HG03469 (cell line): Measurements from ENCODE around the gene IKZF5.

ENCODE experiments used
- ATAC-seq: cut with Tn5 transposase; IDR thresholded peaks from one replicate; pipeline ENCODE4 v1.9.1; 2021; ENCODE audit warnings: mild to moderate bottlenecking, moderate library complexity, moderate number of reproducible peaks; ENCODE audit not compliant: unreplicated experiment

The IKZF5 gene

GRCh38 chr10:123008355-123009104 is at the start of gene IKZF5, which contains the start of gene ACADSB:
Gene IKZF5 (minus strand): TSS chr10:123008795. CDS start chr10:122998625, 10,170 bp downstream.
Gene ACADSB (plus strand): TSS chr10:123009006. CDS start chr10:123009030, 24 bp downstream.
- peak; percentile 77 for ATAC-seq

GRCh38 chr10:123057968-123058367 is 49.4 kb upstream of the IKZF5 start:
- ATAC-seq: no peak

- no peak for ATAC-seq
Measured at GRCh38 chr10:123045961-123046731, 37.6 kb upstream of the IKZF5 start.

- no peak for ATAC-seq
Measured at GRCh38 chr10:123044391-123044790, 35.8 kb upstream of the IKZF5 start.

- ATAC-seq: peak; percentile 60
Measured at GRCh38 chr10:123043409-123043925, 34.9 kb upstream of the IKZF5 start.

GRCh38 chr10:123042708-123043408 is 34.3 kb upstream of the IKZF5 start:
- no peak for ATAC-seq

GRCh38 chr10:123039632-123039930 is 31.0 kb upstream of the IKZF5 start:
- ATAC-seq: no peak

- ATAC-seq: no peak
Measured at GRCh38 chr10:123038782-123039631, 30.4 kb upstream of the IKZF5 start.

GRCh38 chr10:123035467-123036086 is 27.0 kb upstream of the IKZF5 start:
- no peak for ATAC-seq

GRCh38 chr10:123034332-123034731 is 25.7 kb upstream of the IKZF5 start:
- no peak for ATAC-seq

- ATAC-seq: no peak
Measured at GRCh38 chr10:123031124-123031523, 22.5 kb upstream of the IKZF5 start.

GRCh38 chr10:123027861-123028260 is 19.3 kb upstream of the IKZF5 start:
- ATAC-seq: no peak

GRCh38 chr10:123026302-123026701 is 17.7 kb upstream of the IKZF5 start:
- ATAC-seq: no peak

GRCh38 chr10:123024540-123024939 is 15.9 kb upstream of the IKZF5 start:
- no peak for ATAC-seq

GRCh38 chr10:123021517-123021916 is 12.9 kb upstream of the IKZF5 start:
- ATAC-seq: no peak

GRCh38 chr10:123019941-123020703 is 11.5 kb upstream of the IKZF5 start:
- no peak for ATAC-seq

- ATAC-seq: no peak
Measured at GRCh38 chr10:123019264-123019663, 10.7 kb upstream of the IKZF5 start.

- ATAC-seq: no peak
Measured at GRCh38 chr10:123018531-123018930, 9.9 kb upstream of the IKZF5 start.

- ATAC-seq: no peak
Measured at GRCh38 chr10:123017421-123018165, 9.0 kb upstream of the IKZF5 start.
